GM12878 (cell line): ENCODE measurements around the gene SGPP2.

Source experiments
- EP300 ChIP-seq, 2 experiments: fragments of 150-350 bp in 1 of 2; IDR thresholded peaks; 2 replicates each; pipeline ENCODE4 v1.6.1; 2011 to 2012; ENCODE audit warnings: low read depth in 2 of 2, low read length in 2 of 2, borderline replicate concordance in 1 of 2, improper control_type of control experiment in 1 of 2, inconsistent platforms in 1 of 2; ENCODE audit not compliant: control insufficient read depth in 1 of 2
- EZH2 ChIP-seq: IDR thresholded peaks from 2 replicates; pipeline ENCODE4 v1.6.1; 2012; ENCODE audit warnings: low read depth, mild to moderate bottlenecking, control low read depth, inconsistent platforms, low read length, borderline replicate concordance; ENCODE audit not compliant: control insufficient read depth
- HCFC1 ChIP-seq: fragments of 150-350 bp; IDR thresholded peaks from 2 replicates; pipeline ENCODE4 v1.6.1; 2014; ENCODE audit warnings: low read length
- KAT2A ChIP-seq: conservative IDR thresholded peaks from 2 replicates; pipeline ENCODE4 v1.6.1; 2011; ENCODE audit warnings: low read depth, low read length; ENCODE audit not compliant: control insufficient read depth
- MYC ChIP-seq: IDR thresholded peaks from 2 replicates; pipeline ENCODE4 v1.6.1; 2011; ENCODE audit warnings: mild to moderate bottlenecking, low read length, moderate library complexity, inconsistent platforms; ENCODE audit not compliant: insufficient read depth, insufficient replicate concordance, insufficient read length, severe bottlenecking
- POLR2AphosphoS5 ChIP-seq: IDR thresholded peaks from 2 replicates; pipeline ENCODE4 v1.6.1; 2011; ENCODE audit warnings: mild to moderate bottlenecking, low read length, inconsistent platforms
- SRF ChIP-seq, 2 experiments: IDR thresholded peaks; 2 replicates each; pipeline ENCODE4 v1.6.1; 2011; ENCODE audit warnings: low read depth in 2 of 2, low read length in 2 of 2, mild to moderate bottlenecking in 1 of 2, moderate library complexity in 1 of 2
- TCF12 ChIP-seq: IDR thresholded peaks from 2 replicates; pipeline ENCODE4 v1.6.1; 2011; ENCODE audit warnings: low read depth, mild to moderate bottlenecking, low read length
- TF ChIP-seq, protein P1 (sequence below), 3 experiments: IDR thresholded peaks in 2 of 3; conservative IDR thresholded peaks in 1 of 3; 2 replicates each; pipeline ENCODE4 v1.5.1; 2011; ENCODE audit warnings: low read depth in 3 of 3, low read length in 3 of 3, mild to moderate bottlenecking in 3 of 3, control low read depth in 2 of 3, moderate library complexity in 2 of 3, inconsistent platforms in 1 of 3, mixed read lengths in 1 of 3; ENCODE audit not compliant: control insufficient read depth in 2 of 3, insufficient read depth in 1 of 3; ENCODE audit errors: extremely low read depth in 1 of 3
- TF ChIP-seq, protein P2 (sequence below): IDR thresholded peaks from 2 replicates; pipeline ENCODE4 v1.6.1; 2012; ENCODE audit warnings: mild to moderate bottlenecking, low read depth, low read length

DNA sequence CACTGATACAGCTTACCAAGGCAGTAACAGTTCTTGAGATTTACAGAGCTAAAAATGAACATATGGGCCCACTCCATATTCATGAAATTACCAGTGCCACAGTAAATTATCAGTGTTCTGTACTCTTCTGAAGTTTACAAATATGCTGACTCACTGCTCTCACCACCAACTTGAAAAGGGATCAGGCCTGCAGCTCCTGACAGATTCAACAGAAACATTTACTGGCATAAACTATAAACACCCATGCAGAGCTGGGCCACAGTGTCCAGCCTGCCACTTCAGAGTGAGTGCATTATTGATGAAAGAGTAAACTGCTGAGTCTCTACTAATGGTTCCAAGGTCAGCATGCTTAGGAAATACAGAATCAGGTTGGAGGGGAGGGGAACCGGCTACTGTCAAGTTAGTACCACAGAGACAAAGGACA, 148.4 kb downstream of the SGPP2 start:
- TF ChIP-seq TCF12 (no peak), EP300 (IDR thresholded peaks at IDR 0.05; ENCODE audit: borderline replicate concordance in 1 of 2, control insufficient read depth in 1 of 2, low read depth in 2 of 2, low read length in 2 of 2) (no peak), SRF (IDR thresholded peaks at IDR 0.05; ENCODE audit: low read depth in 2 of 2, low read length in 2 of 2) (no peak), POLR2AphosphoS5 (no peak), HCFC1 (no peak), EZH2 (no peak), MYC (no peak), KAT2A (no peak)
- TF ChIP-seq, protein P1, sequence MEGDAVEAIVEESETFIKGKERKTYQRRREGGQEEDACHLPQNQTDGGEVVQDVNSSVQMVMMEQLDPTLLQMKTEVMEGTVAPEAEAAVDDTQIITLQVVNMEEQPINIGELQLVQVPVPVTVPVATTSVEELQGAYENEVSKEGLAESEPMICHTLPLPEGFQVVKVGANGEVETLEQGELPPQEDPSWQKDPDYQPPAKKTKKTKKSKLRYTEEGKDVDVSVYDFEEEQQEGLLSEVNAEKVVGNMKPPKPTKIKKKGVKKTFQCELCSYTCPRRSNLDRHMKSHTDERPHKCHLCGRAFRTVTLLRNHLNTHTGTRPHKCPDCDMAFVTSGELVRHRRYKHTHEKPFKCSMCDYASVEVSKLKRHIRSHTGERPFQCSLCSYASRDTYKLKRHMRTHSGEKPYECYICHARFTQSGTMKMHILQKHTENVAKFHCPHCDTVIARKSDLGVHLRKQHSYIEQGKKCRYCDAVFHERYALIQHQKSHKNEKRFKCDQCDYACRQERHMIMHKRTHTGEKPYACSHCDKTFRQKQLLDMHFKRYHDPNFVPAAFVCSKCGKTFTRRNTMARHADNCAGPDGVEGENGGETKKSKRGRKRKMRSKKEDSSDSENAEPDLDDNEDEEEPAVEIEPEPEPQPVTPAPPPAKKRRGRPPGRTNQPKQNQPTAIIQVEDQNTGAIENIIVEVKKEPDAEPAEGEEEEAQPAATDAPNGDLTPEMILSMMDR (IDR thresholded peaks at IDR 0.05 in 2 of 3, conservative IDR thresholded peaks at IDR 0.05 in 1 of 3; ENCODE audit: control insufficient read depth in 2 of 3, extremely low read depth in 1 of 3, insufficient read depth in 1 of 3, low read depth in 3 of 3, low read length in 3 of 3), result no peak
- TF ChIP-seq, protein P2, sequence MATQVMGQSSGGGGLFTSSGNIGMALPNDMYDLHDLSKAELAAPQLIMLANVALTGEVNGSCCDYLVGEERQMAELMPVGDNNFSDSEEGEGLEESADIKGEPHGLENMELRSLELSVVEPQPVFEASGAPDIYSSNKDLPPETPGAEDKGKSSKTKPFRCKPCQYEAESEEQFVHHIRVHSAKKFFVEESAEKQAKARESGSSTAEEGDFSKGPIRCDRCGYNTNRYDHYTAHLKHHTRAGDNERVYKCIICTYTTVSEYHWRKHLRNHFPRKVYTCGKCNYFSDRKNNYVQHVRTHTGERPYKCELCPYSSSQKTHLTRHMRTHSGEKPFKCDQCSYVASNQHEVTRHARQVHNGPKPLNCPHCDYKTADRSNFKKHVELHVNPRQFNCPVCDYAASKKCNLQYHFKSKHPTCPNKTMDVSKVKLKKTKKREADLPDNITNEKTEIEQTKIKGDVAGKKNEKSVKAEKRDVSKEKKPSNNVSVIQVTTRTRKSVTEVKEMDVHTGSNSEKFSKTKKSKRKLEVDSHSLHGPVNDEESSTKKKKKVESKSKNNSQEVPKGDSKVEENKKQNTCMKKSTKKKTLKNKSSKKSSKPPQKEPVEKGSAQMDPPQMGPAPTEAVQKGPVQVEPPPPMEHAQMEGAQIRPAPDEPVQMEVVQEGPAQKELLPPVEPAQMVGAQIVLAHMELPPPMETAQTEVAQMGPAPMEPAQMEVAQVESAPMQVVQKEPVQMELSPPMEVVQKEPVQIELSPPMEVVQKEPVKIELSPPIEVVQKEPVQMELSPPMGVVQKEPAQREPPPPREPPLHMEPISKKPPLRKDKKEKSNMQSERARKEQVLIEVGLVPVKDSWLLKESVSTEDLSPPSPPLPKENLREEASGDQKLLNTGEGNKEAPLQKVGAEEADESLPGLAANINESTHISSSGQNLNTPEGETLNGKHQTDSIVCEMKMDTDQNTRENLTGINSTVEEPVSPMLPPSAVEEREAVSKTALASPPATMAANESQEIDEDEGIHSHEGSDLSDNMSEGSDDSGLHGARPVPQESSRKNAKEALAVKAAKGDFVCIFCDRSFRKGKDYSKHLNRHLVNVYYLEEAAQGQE, result no peak
